GM19455 (cell line): ENCODE data around the gene NEURL1.

ENCODE experiments used
- ATAC-seq: cut with Tn5 transposase; IDR thresholded peaks from one replicate; pipeline ENCODE4 v1.9.1; 2021; ENCODE audit not compliant: unreplicated experiment

Gene NEURL1

DNA sequence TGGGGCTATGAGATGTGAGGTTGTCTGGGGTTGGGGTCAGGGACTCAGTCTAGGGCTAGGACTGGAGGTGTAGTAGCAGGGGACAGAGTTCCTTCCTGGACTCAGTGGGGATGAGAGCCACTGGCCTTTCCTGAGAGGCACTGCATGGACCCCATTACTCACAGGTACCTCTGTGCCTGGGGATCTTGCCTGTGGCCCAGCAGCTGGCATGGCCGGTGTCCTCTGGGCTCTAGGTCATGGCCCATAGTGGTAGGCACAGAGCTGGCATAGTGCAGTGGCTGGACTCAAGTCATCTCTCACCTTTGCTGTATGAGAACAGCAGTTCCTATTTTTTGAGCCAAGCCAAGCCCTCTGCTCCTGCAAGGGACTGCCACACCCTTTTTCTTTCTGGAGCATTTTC, 51.9 kb downstream of the NEURL1 start:
- no peak for ATAC-seq

DNA sequence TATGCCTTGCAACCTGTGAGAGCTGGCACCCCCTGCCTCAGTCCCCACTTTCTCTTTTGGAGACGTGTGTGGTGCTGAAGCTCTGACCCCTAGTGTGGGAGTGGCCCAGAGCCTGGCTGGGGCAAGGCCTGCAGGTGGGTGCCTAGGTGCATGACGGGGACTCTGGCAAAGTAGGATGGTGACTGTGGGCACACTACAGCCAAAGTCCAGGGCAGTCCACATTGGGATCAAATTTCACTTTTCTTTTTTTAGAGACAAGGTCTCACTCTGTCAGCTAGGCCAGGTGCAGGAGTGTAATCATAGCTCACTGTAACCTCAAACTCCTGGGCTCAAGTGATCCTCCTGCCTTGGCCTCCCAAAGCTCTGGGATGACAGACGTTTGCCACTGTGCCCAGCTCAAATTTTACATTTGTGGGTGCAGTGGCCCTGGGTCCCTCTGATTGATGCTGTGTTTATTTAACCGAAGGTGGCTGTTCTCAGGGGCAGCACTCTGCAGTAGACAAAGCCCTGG, 52.3 kb downstream of the NEURL1 start:
- ATAC-seq: no peak

- no peak for ATAC-seq
Observed at GRCh38 chr10:103546401-103546800, 52.9 kb downstream of the NEURL1 start.

DNA sequence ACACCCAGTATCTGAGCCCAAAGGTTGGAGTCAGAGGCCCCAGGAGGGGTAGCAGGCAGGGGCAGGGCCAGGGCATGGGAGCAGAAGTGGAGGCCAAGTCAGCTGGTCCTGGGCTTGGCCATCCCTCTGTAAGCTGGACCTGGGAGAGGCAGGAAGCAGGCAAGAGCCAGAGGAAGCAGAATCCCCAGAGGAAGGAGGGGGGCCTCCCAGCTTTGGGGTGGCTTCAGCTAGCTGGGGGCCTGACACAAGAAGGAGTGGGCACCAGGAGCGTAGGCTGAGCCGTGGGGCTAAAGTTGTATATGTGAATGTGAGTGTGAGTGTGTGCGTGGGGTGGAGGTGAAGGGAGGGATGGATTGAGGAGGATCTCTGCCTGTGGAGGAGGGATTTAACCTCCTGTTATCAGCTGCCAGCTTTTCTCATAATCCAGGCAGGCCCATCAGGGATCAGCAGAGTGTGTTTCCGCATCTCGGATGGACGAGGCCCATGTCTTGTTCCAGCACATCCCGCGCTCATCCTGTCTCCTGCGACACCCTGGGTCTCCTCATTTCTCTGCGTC, 54.0 kb downstream of the NEURL1 start:
- ATAC-seq: no peak

DNA sequence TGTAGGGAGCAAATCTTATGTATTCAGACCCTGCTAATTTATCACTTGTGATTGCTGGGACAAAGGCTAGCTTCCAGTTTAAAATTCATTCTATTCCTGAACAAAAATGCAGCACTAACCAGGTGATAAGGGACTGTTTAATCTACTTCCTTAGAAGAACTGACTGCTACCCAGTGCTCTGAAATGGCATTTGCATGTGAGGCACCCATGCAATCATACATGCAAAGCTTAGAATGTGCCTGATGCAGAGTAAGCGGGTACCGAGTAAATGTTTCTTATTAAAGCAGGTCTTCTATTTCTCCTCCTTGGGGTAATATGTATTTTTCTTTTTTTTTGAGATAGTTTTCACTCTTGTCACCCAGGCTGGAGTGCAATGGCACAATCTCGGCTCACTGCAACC, 54.5 kb downstream of the NEURL1 start:
- ATAC-seq: no peak

DNA sequence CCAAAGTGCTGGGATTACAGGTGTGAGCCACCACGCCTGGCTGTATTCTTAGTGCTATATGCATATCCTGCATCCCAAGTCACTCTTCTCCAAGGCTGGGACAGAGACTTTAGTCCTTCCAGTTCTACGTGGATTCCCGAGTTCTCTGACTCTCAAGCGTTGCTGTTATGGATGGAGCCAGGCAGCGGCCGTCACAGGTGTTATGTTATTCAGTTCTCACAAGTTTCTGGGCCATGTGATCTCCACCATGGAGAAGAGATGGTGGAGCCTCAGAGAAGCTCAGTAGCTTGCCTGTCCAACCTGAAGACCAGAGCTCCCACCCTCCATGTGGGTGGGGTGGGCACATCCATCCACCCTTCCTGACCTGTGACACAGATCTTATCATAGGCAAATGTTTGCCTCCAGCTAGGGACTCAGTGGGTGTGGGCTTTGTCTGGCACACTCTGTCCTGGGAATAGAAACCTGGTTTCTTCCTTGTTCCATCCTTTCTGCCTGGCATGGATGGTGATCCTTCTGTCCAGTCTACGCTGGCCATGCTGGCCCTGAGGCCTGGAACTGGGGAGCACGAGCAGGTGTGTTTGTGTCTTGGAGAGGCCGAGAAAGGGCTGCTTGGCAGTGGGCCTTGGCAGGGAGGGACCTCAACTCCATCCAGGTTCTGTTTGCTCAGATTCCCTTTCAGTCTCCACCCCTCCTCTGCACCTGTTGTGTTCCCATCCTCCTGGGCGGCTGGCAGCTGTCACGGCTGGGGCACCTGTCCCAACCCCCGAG, 55.3 kb downstream of the NEURL1 start:
- no peak for ATAC-seq

DNA sequence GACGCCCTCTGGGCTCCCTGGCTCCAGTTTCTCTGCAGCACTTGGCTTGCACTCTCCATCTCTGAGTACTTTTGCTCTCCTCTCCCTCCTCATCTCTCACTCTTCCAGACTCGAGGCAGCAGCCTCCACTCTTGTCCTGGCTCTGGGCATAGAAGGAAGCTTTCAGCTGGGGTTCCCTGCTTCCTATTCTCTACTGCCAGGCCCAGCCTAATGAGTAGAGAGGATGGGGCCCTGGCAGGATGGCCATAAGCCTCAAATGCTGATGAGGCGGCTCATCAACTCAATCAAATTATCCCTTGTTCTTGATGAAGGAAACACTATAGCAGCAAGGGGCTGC, 55.8 kb downstream of the NEURL1 start:
- no peak for ATAC-seq

DNA sequence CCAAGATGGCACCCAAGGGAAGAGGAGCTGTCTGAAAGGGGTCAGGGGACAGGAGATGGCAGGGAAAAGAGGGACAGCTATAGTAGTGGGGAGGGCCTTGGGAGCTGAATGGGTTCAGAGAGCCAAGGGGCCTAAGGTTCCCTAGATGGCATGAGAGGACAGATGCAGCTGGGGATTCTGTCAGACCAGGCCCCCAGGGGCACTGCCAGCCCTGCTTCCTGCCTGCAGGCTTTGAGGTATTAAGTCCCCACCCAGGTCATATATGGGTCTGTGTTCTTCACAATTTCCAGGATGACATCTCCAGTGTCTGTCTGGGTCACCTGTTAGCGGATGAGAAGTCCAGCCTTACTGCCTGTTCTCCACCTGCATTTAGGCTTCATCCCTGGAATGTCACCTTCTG, 56.7 kb downstream of the NEURL1 start:
- no peak for ATAC-seq

DNA sequence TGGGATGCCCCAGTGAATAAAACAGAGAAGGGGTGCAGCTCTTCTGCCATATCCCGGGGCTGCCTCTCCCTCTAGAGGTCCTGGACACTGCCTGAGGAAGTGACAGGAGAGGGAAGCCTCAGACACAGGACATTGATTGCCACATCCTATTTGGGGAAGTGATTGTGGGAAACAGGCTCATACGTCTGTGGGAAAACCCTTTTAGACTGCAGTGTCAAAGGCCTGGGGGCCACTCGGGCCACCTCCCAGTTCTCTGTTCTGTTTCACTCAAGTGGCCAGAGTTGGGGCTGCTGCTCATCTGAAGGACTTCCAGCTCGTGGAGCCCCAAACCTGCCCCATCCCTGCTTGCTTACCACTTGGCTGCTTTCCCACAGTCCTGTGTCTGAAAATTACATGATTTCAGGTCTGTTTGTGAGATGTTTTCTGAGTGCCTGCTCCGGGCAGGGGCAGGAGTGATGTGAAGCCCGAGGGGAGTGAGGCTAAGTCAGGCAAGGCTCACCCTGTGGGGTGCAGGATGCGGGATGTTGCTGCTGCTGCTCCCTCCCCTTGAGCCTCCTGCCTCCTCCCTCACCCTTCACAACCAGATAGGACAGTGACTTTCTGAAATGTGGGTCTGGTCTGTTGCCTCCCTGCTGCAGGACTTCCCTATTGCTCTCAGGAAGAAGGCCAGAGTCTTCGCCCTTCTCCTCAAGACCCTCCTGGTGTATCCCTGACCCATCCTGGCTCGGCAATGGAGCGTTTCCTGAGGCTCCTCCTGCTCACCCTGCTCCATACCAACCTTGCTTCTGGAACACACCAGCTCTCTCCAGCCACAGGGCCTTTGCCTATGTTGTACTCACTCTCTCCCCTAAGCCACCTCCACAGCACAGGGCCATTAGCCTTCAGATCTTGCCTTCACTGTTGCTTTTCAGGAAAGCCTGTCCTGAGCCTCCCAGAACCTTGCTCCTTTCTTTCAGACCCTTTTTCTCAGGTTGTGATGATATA, 58.4 kb downstream of the NEURL1 start:
- no peak for ATAC-seq

DNA sequence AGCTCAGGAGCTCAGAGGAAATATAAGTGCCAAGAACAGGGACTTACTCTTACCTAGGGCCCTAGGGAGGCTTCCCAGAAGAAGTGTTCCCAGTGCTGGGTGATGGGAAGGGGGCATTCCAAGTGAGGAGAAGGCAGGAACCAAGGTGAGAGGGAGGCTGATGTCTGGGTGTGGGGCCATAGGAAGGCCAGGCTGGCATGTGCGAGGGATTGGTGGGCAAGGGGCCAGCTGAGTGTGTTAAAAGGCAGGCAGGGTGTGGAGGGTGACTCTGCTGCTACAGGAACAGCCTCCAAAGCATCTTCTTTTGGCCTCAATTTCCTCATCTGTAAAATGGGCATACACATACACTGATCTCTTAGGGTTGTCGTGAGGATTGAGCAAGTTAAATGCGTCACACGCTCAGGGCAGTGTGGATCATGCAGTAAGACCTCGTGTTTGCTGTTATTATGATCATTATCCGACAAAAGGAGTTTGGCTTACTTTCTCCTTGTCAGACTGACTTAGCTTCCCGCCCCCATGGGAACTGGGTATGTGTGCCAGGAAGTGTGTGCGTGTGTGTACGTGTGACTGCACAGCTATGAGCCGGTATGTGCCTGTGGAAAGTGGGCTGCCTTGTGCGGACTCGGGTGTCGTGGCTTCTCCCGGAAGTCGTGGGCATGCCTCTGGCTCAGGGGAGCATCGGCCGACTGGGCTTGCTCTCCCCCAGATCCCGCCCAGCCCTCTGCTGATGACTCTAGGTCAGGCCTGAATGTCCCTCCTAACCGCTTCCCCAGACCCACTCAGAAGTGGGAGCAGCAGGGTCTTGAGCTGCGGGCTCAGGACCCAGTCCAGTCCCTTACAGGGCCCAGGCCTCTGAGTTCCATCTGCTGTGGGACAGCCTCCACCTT, 59.6 kb downstream of the NEURL1 start:
- no peak for ATAC-seq

DNA sequence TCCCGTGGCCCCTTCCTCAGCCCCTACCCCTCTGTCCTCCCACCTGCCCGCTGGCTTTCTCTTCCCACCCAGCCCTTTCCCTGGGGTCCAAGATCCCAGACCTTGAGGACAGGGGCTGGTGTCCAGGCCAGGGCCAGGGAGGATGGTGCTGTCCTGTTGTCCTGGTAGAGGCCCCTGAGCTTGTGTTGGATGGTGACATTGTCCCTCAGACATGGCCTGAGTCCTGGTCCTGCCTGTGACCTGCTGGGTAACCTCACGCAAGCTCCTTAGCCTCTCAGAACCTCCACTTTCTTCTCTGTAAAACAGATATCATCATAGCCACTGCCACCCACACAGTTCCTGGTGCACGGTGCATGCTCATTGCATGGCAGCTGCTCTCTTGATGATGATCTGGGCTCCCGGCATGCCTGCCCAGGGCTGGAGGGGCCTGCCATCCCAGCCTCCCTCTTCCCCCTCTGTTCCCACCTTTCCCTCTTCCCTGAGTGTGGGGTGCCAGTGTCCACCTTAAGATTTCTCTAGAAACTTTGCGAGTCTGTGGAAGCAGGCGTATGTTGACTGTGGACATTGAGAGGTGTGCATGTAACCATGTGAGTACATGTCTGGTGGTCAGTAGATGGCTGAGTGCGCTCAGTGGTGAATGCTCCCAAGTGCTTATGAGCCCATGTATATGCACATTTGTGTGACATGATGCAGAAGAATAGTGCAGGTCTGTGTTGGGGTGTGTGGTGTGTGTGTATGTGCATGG, 60.4 kb downstream of the NEURL1 start:
- ATAC-seq: no peak

DNA sequence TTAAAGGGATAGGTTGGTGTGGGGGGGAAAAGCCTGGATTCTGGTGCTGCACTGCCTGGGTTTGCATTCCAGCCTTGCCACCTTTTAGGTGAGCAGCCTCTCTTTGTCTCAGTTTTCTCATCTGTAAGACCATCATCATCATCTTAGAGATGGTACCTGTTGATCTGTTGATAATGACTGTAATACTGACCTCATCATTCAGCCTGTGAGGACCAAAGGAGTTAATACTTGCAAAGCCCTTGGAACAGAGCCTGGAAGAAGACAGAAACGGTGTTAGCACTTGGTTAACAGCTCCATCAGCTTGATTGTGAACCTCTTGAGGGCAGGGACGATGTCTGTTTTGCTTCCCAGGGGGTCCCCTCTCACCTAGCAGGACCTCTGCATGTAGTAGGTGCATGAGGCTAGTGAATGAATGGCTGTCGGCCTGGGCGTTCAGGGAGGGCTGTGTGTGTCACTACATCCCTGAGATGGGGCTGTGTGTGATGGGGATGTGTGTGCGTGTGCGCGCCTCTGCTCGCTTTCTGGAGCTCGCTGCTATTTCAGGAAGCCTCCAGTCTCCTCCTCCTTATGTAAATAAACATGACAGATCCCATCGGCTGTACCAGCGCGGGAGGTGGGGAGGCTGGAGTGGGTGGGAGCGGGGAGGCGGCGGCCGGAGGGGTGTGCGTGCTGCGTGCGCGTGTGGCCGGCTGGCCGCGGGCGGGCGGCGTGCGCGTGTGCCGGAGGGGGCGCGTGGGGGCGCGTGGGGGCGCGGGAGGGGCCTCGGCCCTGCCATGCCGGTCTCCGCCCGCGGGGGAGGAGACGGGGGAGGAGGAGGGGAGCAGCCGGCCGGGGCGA, 61.2 kb downstream of the NEURL1 start:
- ATAC-seq: no peak

GRCh38 chr10:103555325-103555649, 61.8 kb downstream of the NEURL1 start:
- ATAC-seq: no peak

DNA sequence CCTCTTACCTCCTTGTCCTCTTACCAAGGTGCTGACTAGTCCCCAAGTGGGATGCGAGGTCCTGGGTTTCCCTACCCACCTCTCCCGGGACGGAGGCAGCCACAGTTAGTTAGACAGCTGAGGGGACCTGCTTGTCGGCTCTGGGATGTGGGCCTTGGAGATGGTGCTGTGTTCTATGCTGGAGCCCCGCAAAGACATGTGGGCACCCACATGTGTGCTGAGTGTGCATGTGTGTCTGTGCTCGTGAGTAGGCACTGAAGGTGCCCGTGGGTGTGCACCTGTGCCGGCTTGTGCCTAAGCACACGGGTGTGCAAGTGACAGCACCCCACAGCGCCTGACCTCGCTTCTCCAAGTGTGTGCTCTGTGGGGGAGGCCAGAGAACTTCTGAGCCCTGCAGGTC, 62.2 kb downstream of the NEURL1 start:
- no peak for ATAC-seq

- ATAC-seq: no peak
Observed at GRCh38 chr10:103556383-103557007, 63.0 kb downstream of the NEURL1 start.

DNA sequence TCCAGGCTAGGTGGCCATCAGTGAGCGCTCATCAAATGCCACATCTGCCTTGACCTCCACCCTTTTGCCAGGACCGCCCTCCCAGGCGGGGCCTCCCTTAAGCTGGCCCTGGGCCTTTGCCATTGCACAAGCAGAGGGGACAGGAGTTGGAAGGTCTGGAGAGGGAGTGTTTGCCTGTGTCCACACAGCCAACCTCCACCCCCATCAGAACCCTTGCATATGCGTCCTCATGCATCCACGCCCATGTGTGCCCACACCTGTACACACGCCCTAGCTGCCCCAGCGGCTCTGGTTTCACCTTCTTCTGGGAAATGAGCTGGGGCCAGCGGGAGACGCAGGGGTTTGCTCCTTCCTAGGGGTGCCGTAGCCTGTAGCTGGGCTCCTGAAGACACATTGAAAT, 64.0 kb downstream of the NEURL1 start:
- ATAC-seq: no peak

GRCh38 chr10:103558911-103559310, 65.4 kb downstream of the NEURL1 start:
- no peak for ATAC-seq

- ATAC-seq: no peak
Observed at GRCh38 chr10:103559776-103560175, 66.3 kb downstream of the NEURL1 start.

DNA sequence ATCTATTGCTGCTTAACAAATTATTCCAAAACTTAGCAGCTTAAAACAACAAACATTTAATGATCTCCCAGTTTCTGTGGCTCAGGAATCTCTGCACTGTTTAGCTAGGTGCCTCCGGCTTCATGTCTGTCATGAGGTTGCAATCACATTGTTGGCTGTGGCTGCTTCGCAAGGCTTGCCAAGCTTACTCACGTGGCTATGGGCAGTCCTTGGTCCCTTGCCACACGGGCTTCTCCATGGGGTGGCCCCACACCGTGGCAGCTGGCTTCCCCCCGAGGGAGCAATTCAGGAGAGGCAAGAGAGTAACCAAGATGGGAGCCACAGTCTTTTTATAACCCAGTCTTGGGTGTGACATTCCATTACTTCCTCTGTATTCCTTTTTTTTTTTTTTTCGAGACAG, 67.4 kb downstream of the NEURL1 start:
- ATAC-seq: no peak
